Nasal cavity respiratory epithelium epithelial cell of viscerocranial mucosa (primary cell): Measurements from ENCODE around the gene TTN. TPM values are rescaled to one million over a fixed set of nuclear protein-coding genes. Genes with fewer than 3 reads are reported as not detected.

Experiments used
- total RNA-seq: library from RNA; depleted of rRNA; stranded (reverse); fragments of >200 nt; gene quantifications from 2 replicates; pipeline ENCODE4 v1.2.3, GENCODE V29; 2014

The TTN gene
- total RNA-seq: under 0.01 TPM in 2 replicates

DNA sequence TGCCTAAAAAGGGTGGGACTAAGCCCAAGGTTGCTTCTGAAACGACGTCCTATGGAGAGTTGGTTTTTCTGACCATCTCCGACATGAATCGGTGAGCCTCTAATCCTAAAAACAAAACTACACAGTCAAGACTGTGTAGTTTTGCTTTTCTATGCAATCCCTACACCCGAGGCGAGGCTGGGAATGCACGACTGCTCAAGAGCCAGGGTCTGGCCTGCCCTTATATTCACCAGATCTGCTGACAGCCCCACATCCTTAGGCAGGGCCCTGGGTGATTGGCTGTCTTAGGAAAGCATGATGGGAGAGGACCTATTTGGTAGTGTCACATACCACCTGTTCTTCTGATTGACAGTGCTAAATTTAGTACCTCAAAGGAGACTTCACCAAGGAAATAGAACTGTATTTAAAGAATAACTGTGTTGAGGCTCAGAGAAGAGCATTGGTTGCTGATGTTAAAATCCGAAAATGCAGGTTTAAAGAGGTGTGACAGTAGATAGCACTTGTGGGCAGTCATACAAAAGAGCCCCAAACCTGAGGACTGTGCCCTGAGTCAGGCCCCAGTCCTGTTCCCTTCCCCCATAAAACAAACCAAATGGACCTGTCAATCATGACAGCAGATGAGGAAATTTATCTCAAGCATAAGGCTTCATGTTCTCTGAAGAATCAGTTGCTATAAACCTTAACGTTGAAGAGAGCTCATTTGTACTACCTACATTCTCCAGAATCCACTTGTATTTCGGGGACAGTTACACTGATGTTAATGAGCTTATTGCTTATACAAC lies at the start of gene TTN:
TTN (minus strand) TSS at position 197 of the 782 bp plus-strand sequence. CDS start 2,781 bp downstream, outside the sequence.

DNA sequence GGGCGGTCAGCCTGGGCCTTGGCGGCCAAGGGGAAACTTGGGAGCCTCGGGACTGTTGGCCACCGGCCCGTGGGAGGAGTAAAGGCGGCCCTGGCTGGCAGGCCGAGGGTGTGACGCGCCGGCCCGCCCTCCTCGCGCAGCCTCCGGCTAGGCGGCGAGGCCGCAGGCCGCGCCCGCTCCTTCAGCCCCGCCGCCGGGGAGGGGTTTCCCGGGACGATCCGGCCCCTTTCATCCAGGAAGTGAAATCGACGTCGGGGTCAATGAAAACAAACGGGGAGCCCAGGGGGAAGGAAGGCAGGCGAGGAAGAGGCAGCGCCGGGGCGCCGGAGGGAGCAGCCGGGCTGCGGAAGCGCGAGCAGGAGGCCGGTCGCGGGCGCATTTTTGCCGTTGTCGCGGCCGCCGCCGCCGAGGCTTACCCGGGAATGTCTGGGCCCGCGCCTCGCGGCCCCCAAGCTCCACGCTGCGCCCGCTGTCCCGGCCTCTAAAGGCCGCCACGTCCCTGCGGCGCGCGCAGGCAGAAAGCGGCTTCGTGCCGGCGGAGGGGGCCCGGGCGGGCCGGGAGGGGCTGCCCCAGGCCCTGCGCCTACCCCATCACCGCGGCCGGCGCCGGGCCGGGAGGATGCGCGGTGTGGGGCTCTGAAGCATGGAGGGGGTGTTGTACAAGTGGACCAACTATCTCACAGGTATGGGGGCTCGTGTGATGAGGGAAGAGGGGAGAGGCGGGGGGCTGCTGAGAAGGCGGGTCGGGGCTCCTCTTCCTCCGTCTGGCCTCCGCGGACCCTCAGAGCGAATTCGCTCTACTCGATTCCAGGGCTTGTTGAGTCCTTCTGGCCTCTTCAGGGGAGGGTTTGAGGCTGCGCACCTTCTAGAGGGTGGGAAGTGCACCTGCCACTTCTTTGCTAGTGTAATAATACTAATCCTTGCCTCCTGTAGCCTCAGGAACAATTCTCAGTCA lies 326.7 kb downstream of the TTN start, which contains the start of gene PLEKHA3:
PLEKHA3 (plus strand) TSS at position 231 of the 955 bp plus-strand sequence; CDS start at position 644, 413 bp downstream.

DNA sequence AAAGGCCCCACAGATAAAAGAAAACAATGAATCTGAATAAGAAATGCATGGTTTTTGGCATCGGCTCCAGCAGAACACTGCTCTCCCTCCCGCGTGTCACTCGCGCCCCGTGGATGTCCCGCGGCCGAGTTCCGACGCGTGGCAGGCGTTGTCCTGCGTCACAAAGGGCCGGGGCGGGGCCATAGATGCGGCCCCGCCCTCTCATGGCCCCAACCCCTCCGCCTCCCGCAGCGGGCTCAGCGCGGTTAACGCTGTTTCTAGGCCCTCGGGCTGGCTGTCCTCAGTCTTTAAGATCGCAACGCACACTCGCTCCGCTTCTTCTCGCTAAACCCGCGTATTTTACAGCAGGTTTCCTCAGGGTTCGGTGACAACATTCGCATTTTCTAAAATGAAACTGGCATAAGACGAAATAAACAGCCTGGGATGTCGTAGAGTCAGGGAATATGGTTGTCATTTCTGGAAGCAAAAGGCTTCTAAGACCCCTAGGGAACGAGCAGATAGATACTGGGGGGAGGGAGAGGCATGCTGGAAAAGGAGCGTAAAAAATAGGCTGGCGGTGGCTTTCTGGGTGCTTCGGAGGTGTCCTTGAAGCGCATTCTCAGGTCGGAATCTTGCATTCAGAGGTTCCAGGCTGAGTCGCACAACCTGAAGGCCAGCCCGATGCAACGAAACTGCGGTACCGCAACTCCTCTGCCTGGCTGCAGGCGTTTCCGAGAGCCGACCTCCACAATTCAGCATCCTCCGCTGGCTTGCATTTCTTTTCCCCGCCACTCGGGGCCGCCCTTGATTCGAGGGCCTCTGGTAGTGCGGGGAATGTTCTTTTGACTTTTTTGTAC lies 328.6 kb downstream of the TTN start, which contains the start of gene FKBP7:
FKBP7 (minus strand) TSS at position 162 of the 836 bp plus-strand sequence; CDS start at position 61, 101 bp downstream.

Other genes starting within 250 kb of the TTN start
- gene CCDC141, start 242.7 kb upstream of the TTN start, total RNA-seq: not detected in 2 replicates